ENCODE results near the gene POLR2E. TPM values are rescaled to one million over a fixed set of nuclear protein-coding genes. Genes with fewer than 3 reads are reported as not detected.

POLR2E gene
- total and polyA plus RNA-seq, 2 of the 8 experiments (the other 6 are each of a cell fraction or from before 2014, with no cell fraction given), result 281 to 381 TPM

DNA sequence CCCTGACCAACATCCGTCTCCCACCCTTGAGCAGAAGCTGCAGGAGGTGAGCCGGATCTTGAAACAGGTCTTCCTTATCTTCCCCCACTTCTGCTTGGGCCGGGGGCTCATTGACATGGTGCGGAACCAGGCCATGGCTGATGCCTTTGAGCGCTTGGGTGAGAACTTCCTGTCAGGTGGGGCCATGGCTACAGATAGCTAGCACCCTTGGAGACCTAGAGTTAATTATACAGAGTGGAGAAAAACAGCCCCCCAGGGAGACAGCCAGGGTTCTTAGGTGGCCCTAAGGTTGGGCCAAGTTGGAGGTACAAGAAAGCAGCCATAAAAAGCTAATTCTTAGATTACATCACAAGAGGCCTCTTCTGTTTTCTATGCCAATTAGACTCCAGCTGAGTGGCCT lies 37.1 kb downstream of the POLR2E start:
- Histone ChIP-seq H2BK20ac (ENCODE audit: low read length) (no peak overlapping the region), H2BK15ac (ENCODE audit: low read length) (no peak overlapping the region), H3K4me1 (replicated peaks in 1 of 4; ENCODE audit: control insufficient read depth in 3 of 4, insufficient read depth in 4 of 4, low read length in 3 of 4) (peaks cover 0 to 4% (median 0%) of the 10 kb centered on the region in 4 experiments; a peak in 1 of 7 replicates), H2BK5ac (ENCODE audit: low read depth, low read length) (no peak overlapping the region), H3K4ac (replicated peaks; ENCODE audit: insufficient read length, low read depth, low read length) (no peak overlapping the region), H3K4me2 (ENCODE audit: insufficient read depth in 1 of 2, low read depth in 2 of 2, low read length in 2 of 2) (no peak overlapping the region), H3K14ac (ENCODE audit: insufficient read length) (no peak overlapping the region), H3K79me2 (ENCODE audit: control insufficient read depth in 1 of 2, insufficient read depth in 2 of 2, low read length in 2 of 2) (no peaks in the 10 kb centered on the region), H4K20me1 (replicated peaks in 1 of 2; ENCODE audit: control insufficient read depth in 1 of 2, insufficient read depth in 2 of 2, low read length in 2 of 2) (peaks cover 0 to 2% of the 10 kb centered on the region in 2 experiments), H3K27me3 (replicated peaks in 1 of 4; ENCODE audit: control insufficient read depth in 3 of 4, extremely low read depth in 1 of 4, insufficient read depth in 3 of 4, low read length in 3 of 4) (no peaks in the 10 kb centered on the region; a peak in 1 of 7 replicates), H3K56ac (replicated peaks; ENCODE audit: insufficient read length, low read depth, low read length) (no peak overlapping the region), H2AFZ (ENCODE audit: low read length) (no peak overlapping the region), H3K79me1 (ENCODE audit: low read depth, low read length) (no peaks in the 10 kb centered on the region), H2AK5ac (ENCODE audit: low read depth, low read length) (no peak overlapping the region), H3K4me3 (ENCODE audit: extremely low read depth in 1 of 4, insufficient read depth in 2 of 4, low read depth in 3 of 4, low read length in 4 of 4) (no peak overlapping the region), H3K9ac (replicated peaks in 1 of 4; ENCODE audit: extremely low read depth in 1 of 4, low read depth in 3 of 4, low read length in 3 of 4) (no peak overlapping the region), H4K5ac (ENCODE audit: insufficient read length, low read depth, low read length) (no peak overlapping the region), H3K9me3 (ENCODE audit: insufficient read depth in 2 of 2, low read depth in 1 of 2, low read length in 1 of 2) (peaks cover 38 to 63% of the 10 kb centered on the region in 2 experiments), H4K91ac (replicated peaks; ENCODE audit: insufficient read length, low read length) (no peak overlapping the region), H2BK12ac (ENCODE audit: low read depth, low read length) (no peak overlapping the region), H3K23me2 (ENCODE audit: low read depth, low read length) (no peaks in the 10 kb centered on the region), H3K36me3 (ENCODE audit: control insufficient read depth in 2 of 4, insufficient read depth in 4 of 4, low read length in 3 of 4) (peaks cover 0 to 49% (median 14%) of the 10 kb centered on the region in 4 experiments; a peak in 6 of 8 replicates), H2BK120ac (replicated peaks; ENCODE audit: low read depth, low read length) (no peak overlapping the region), H3K27ac (ENCODE audit: low read depth, low read length) (no peak overlapping the region), H3K18ac (ENCODE audit: extremely low read depth, low read length) (no peak overlapping the region), H4K8ac (ENCODE audit: extremely low read depth, insufficient read depth, low read length) (no peak overlapping the region), H3K23ac (ENCODE audit: insufficient read length) (no peak overlapping the region)
- DNase-seq (ENCODE audit: low read depth in 1 of 2, low spot score in 2 of 2) (no peak), FAIRE-seq (no peak)
- CTCF ChIA-PET (ENCODE audit: partially characterized antibody), result interaction anchor here (0.6 to 2.4 kb wide), 3 partner anchors 9 to 287 kb away, joined by 3 to 7 read pairs (median 4); partner anchors contain the start of gene ARHGAP45
- POLR2A ChIA-PET (ENCODE audit: partially characterized antibody), result interaction anchor here (1.5 to 2.1 kb wide), 3 partner anchors 10 to 21 kb away, joined by 4 to 8 read pairs (median 8); partner anchors contain the start of gene ABCA7
- TF ChIP-seq BRCA1 (IDR thresholded peaks at IDR 0.05; ENCODE audit: low read depth, low read length) (no peak), POLR2A (IDR thresholded peaks at IDR 0.05; ENCODE audit: control extremely low read depth in 1 of 2, low read depth in 2 of 2, low read length in 2 of 2) (no peak), CBX5 (IDR thresholded peaks at IDR 0.05; ENCODE audit: low read depth, low read length) (no peak), HDAC2 (IDR thresholded peaks at IDR 0.05; ENCODE audit: borderline replicate concordance in 1 of 2, low read depth in 2 of 2, low read length in 2 of 2) (no peak), SRF (IDR thresholded peaks at IDR 0.05; ENCODE audit: low read depth, low read length) (no peak)
- WGBS, 2 experiments (ENCODE audit: extremely low coverage in 1 of 2, insufficient coverage in 1 of 2, insufficient read length in 1 of 2, insufficient replicate concordance in 2 of 2, low coverage in 1 of 2, low lambda C conversion rate in 2 of 2, missing lambda C conversion rate in 1 of 2), result 92% methylated on average over 5 of the region's 5 CpGs; no CpG with 5 or more reads in 1 of the 2 experiments
